HL-60 (cell line): ENCODE measurements around the gene CACNG8.

Experiments
- DNase-seq, 2 experiments: peaks; one replicate each; pipeline ENCODE4 v3.0.0-alpha.2; 2010 to 2020; ENCODE audit warnings: low read depth in 1 of 2, low spot score in 1 of 2
- H3K27ac ChIP-seq: fragments of 250-450 bp; sonication (Bioruptor Pico); replicated peaks from 2 replicates; pipeline ENCODE4 v1.5.1; 2020; ENCODE audit warnings: mild to moderate bottlenecking, moderate library complexity
- H3K27me3 ChIP-seq: fragments of 250-450 bp; sonication (Bioruptor Pico); 2 replicates; pipeline ENCODE4 v1.5.1; 2021; ENCODE audit warnings: mild to moderate bottlenecking, moderate library complexity; ENCODE audit not compliant: insufficient read depth, poor library complexity, severe bottlenecking
- H3K4me3 ChIP-seq: replicated peaks from 2 replicates; pipeline ENCODE4 v1.5.1; 2011; ENCODE audit warnings: mild to moderate bottlenecking, control low read depth, low read length; ENCODE audit not compliant: insufficient read depth
- CTCF ChIP-seq: IDR thresholded peaks from one replicate; pipeline ENCODE4 v1.5.1; 2011; ENCODE audit warnings: low read length, control low read depth, inconsistent platforms; ENCODE audit not compliant: insufficient read depth
- GABPA ChIP-seq: IDR thresholded peaks from 2 replicates; pipeline ENCODE4 v1.6.1; 2012; ENCODE audit warnings: low read depth
- POLR2AphosphoS5 ChIP-seq: IDR thresholded peaks from 2 replicates; pipeline ENCODE4 v1.6.1; 2012; ENCODE audit warnings: low read depth
- REST ChIP-seq: IDR thresholded peaks from 2 replicates; pipeline ENCODE4 v1.6.1; 2012; ENCODE audit warnings: low read depth; ENCODE audit not compliant: insufficient replicate concordance
- SPI1 ChIP-seq: IDR thresholded peaks from 2 replicates; pipeline ENCODE4 v1.6.1; 2012; ENCODE audit warnings: low read depth, mild to moderate bottlenecking, borderline replicate concordance

Gene CACNG8

GRCh38 chr19:53981376-53981951, 18.7 kb downstream of the CACNG8 start:
- Histone ChIP-seq H3K27me3 (peaks cover 48% of the 10 kb centered on the region), H3K27ac (no peak overlapping the region), H3K4me3 (no peak overlapping the region)
- no peak for DNase-seq
- TF ChIP-seq SPI1 (no peak), CTCF (no peak), REST (no peak), GABPA (no peak), POLR2AphosphoS5 (no peak)

- H3K4me3 ChIP-seq, result no peak overlapping the region
Measured at GRCh38 chr19:53982001-53982451, 19.3 kb downstream of the CACNG8 start.

GRCh38 chr19:53982611-53983010, 19.9 kb downstream of the CACNG8 start:
- Histone ChIP-seq H3K4me3 (no peak overlapping the region), H3K27me3 (peaks cover 48% of the 10 kb centered on the region), H3K27ac (no peak overlapping the region)
- no peak for DNase-seq
- no peak for TF ChIP-seq REST

More at GRCh38 chr19:53982001-53982451, 19.3 kb downstream of the CACNG8 start:
- no peak overlapping the region for H3K27ac ChIP-seq
- no peak for TF ChIP-seq SPI1
- DNase-seq, result no peak
- H3K27me3 ChIP-seq, result peaks cover 48% of the 10 kb centered on the region

GRCh38 chr19:53983457-53984289, 20.9 kb downstream of the CACNG8 start:
- Histone ChIP-seq H3K27ac (no peak overlapping the region), H3K4me3 (no peak overlapping the region), H3K27me3 (peaks cover 39% of the 10 kb centered on the region)
- DNase-seq, result no peak
- TF ChIP-seq CTCF (no peak), POLR2AphosphoS5 (no peak), REST (no peak), SPI1 (no peak)
